ENCODE measurements around the gene TIMM22.
"Not testable (repeated sequence)": the region's sequence is repeated elsewhere in the genome, so short reads cannot be mapped to it uniquely, and the experiment has no call there.

Gene TIMM22

GRCh38 chr17:964876-965275 lies 32.1 kb upstream of the TIMM22 start:
- TF ChIP-seq CTCF (IDR thresholded peaks at IDR 0.05; ENCODE audit: insufficient read depth, low read depth, low read length, missing control alignments): no peak
- DNase-seq (ENCODE audit: low read depth): no peak
- H3K4me3 ChIP-seq (ENCODE audit: low read depth, low read length): no peak overlapping the region

- H3K4me3 ChIP-seq (ENCODE audit: low read depth, low read length): no peak overlapping the region
- no peak for DNase-seq (ENCODE audit: low read depth)
- TF ChIP-seq CTCF (IDR thresholded peaks at IDR 0.05; ENCODE audit: insufficient read depth, low read depth, low read length, missing control alignments): no peak
Observed at GRCh38 chr17:965311-965989, 31.5 kb upstream of the TIMM22 start.

GRCh38 chr17:967122-967521 lies 29.8 kb upstream of the TIMM22 start:
- no peak overlapping the region for H3K4me3 ChIP-seq (ENCODE audit: low read depth, low read length)
- no peak for TF ChIP-seq CTCF (IDR thresholded peaks at IDR 0.05; ENCODE audit: insufficient read depth, low read depth, low read length, missing control alignments)
- DNase-seq (ENCODE audit: low read depth): no peak

GRCh38 chr17:968812-969730 lies 27.9 kb upstream of the TIMM22 start:
- DNase-seq (ENCODE audit: low read depth): no peak
- no peak overlapping the region for H3K4me3 ChIP-seq (ENCODE audit: low read depth, low read length)
- no peak for TF ChIP-seq CTCF (IDR thresholded peaks at IDR 0.05; ENCODE audit: insufficient read depth, low read depth, low read length, missing control alignments)

GRCh38 chr17:969811-970355 lies 27.0 kb upstream of the TIMM22 start:
- no peak overlapping the region for H3K4me3 ChIP-seq (ENCODE audit: low read depth, low read length)
- no peak for TF ChIP-seq CTCF (IDR thresholded peaks at IDR 0.05; ENCODE audit: insufficient read depth, low read depth, low read length, missing control alignments)
- no peak for DNase-seq (ENCODE audit: low read depth)

GRCh38 chr17:970364-970763 lies 26.6 kb upstream of the TIMM22 start:
- no peak for TF ChIP-seq CTCF (IDR thresholded peaks at IDR 0.05; ENCODE audit: insufficient read depth, low read depth, low read length, missing control alignments)
- H3K4me3 ChIP-seq (ENCODE audit: low read depth, low read length): no peak overlapping the region
- DNase-seq (ENCODE audit: low read depth): no peak

- not testable (repeated sequence) for DNase-seq (ENCODE audit: low read depth); H3K4me3 ChIP-seq (ENCODE audit: low read depth, low read length)
Observed at GRCh38 chr17:971861-972260, 25.1 kb upstream of the TIMM22 start.
